ENCODE results near the gene RBM14.

DNA sequence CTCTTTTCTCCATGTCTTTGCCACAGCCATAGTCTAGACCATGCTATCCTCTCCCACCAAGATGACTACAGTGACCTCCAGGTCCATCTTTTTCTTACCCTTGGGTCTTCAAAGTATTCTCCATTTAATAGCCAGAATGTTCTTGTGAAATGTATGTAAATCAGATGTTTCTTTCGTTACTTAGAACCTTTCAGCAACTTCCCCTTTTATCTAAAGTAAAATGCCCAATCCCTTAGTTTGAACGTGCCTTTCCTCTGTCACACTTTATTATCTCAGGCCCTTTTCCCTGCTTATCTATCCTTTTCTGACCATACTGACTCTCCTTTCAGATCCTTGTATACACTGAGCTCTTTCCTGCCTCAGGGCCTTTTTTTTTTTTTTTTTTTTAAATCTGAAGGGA is 43.3 kb downstream of the RBM14 start:
- no peak for TF ChIP-seq CTCF (IDR thresholded peaks at IDR 0.05; ENCODE audit: insufficient read depth, low read length)
- no peak for TF ChIP-seq GABPA (IDR thresholded peaks at IDR 0.05; ENCODE audit: low read depth)
- TF ChIP-seq, protein P1, sequence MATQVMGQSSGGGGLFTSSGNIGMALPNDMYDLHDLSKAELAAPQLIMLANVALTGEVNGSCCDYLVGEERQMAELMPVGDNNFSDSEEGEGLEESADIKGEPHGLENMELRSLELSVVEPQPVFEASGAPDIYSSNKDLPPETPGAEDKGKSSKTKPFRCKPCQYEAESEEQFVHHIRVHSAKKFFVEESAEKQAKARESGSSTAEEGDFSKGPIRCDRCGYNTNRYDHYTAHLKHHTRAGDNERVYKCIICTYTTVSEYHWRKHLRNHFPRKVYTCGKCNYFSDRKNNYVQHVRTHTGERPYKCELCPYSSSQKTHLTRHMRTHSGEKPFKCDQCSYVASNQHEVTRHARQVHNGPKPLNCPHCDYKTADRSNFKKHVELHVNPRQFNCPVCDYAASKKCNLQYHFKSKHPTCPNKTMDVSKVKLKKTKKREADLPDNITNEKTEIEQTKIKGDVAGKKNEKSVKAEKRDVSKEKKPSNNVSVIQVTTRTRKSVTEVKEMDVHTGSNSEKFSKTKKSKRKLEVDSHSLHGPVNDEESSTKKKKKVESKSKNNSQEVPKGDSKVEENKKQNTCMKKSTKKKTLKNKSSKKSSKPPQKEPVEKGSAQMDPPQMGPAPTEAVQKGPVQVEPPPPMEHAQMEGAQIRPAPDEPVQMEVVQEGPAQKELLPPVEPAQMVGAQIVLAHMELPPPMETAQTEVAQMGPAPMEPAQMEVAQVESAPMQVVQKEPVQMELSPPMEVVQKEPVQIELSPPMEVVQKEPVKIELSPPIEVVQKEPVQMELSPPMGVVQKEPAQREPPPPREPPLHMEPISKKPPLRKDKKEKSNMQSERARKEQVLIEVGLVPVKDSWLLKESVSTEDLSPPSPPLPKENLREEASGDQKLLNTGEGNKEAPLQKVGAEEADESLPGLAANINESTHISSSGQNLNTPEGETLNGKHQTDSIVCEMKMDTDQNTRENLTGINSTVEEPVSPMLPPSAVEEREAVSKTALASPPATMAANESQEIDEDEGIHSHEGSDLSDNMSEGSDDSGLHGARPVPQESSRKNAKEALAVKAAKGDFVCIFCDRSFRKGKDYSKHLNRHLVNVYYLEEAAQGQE (IDR thresholded peaks at IDR 0.05; ENCODE audit: insufficient replicate concordance, low read depth): no peak
